Endothelial cell of umbilical vein (primary cell): ENCODE results near the gene TXN2. TPM values are rescaled to one million over a fixed set of nuclear protein-coding genes. Genes with fewer than 3 reads are reported as not detected.

Experiments
- BruUV-seq: library from RNA; stranded (reverse); fragments of 400-500 nt; replicated peaks from 2 replicates; lab custom pipeline; 2021; lab: Mats Ljungman, UMichigan
- CTCF ChIA-PET: fragments of 300-600, 350-600 bp; sonication (Branson Sonifier 250); formaldehyde crosslinking; loops from one replicate; lab custom pipeline; 2021; ENCODE audit warnings: antibody characterized with exemption, inconsistent platforms; lab: Charles Lee
- POLR2A ChIA-PET: fragments of 300-600, 350-600 bp; sonication (Branson Sonifier 250); formaldehyde crosslinking; loops from one replicate; lab custom pipeline; 2021; ENCODE audit warnings: antibody characterized with exemption, inconsistent platforms; lab: Charles Lee
- DNase-seq: peaks from one replicate; pipeline ENCODE4 v3.0.0-alpha.2; 2011; ENCODE audit warnings: low read depth, low spot score
- FAIRE-seq: peaks from 2 replicates; lab custom pipeline; 2011; peaks lifted over from hg19 to GRCh38; lab: Jason Lieb, UNC
- H2AFZ ChIP-seq: 2 replicates; pipeline ENCODE4 v1.6.0; 2012; ENCODE audit warnings: low read depth, low read length, control low read depth, inconsistent platforms
- H3K27ac ChIP-seq: 2 replicates; pipeline ENCODE4 v1.5.1; 2011; ENCODE audit warnings: low read depth, mild to moderate bottlenecking, control low read depth, low read length, moderate library complexity; ENCODE audit not compliant: insufficient read depth
- H3K27me3 ChIP-seq, 2 experiments: 2 replicates each; pipeline versions ENCODE4 v1.6.0 to v1.6.1; 2011; ENCODE audit warnings: low read length in 2 of 2, mixed read lengths in 1 of 2; ENCODE audit not compliant: control insufficient read depth in 2 of 2, insufficient read depth in 2 of 2
- H3K36me3 ChIP-seq, 2 experiments: 2 replicates in 1 of 2; 3 replicates in 1 of 2; pipeline ENCODE4 v1.5.1; 2011; ENCODE audit warnings: low read length in 2 of 2, mild to moderate bottlenecking in 1 of 2, moderate library complexity in 1 of 2; ENCODE audit not compliant: control insufficient read depth in 2 of 2, insufficient read depth in 2 of 2; ENCODE audit errors: extremely low read depth in 1 of 2
- H3K4me1 ChIP-seq: 3 replicates; pipeline ENCODE4 v1.5.1; 2011; ENCODE audit warnings: mild to moderate bottlenecking, low read length; ENCODE audit not compliant: control insufficient read depth, insufficient read depth; ENCODE audit errors: extremely low read depth
- H3K4me2 ChIP-seq: 2 replicates; pipeline ENCODE4 v1.6.1; 2011; ENCODE audit warnings: low read length, control low read depth, mixed read lengths; ENCODE audit not compliant: insufficient read depth
- H3K4me3 ChIP-seq, 3 experiments: fragments of 200-600 bp in 1 of 3; sonication (generic), shearing (Covaris generic) in 1 of 3; replicated peaks in 1 of 3; 2 replicates each; pipeline ENCODE4 v1.5.1; 2011 to 2016; ENCODE audit warnings: control low read depth in 3 of 3, low read length in 3 of 3, mild to moderate bottlenecking in 2 of 3, inconsistent platforms in 1 of 3, low read depth in 1 of 3, moderate library complexity in 1 of 3; ENCODE audit not compliant: insufficient read depth in 1 of 3
- H3K79me2 ChIP-seq: 2 replicates; pipeline ENCODE4 v1.6.0; 2012; ENCODE audit warnings: low read length, inconsistent platforms; ENCODE audit not compliant: control insufficient read depth, insufficient read depth
- H3K9ac ChIP-seq: replicated peaks from 2 replicates; pipeline ENCODE3; 2011; ENCODE audit warnings: low read length, control low read depth; ENCODE audit not compliant: insufficient read depth; ENCODE audit errors: extremely low read depth
- H3K9me1 ChIP-seq: replicated peaks from 3 replicates; pipeline ENCODE4 v1.6.0; 2011; ENCODE audit warnings: mild to moderate bottlenecking, low read length; ENCODE audit not compliant: control insufficient read depth, insufficient read depth; ENCODE audit errors: extremely low read depth
- H3K9me3 ChIP-seq: replicated peaks from 2 replicates; pipeline ENCODE4 v1.5.1; 2012; ENCODE audit warnings: low read length, inconsistent platforms; ENCODE audit not compliant: control insufficient read depth, insufficient read depth
- H4K20me1 ChIP-seq: replicated peaks from 2 replicates; pipeline ENCODE3; 2011; ENCODE audit warnings: mild to moderate bottlenecking, low read length; ENCODE audit not compliant: control insufficient read depth, insufficient read depth; ENCODE audit errors: extremely low read depth
- CTCF ChIP-seq, 2 donors: IDR thresholded peaks; 1 replicate in 1 of 2; 2 replicates in 1 of 2; pipeline ENCODE4 v1.5.1; 2011; ENCODE audit warnings: low read length in 2 of 2, mild to moderate bottlenecking in 2 of 2, moderate library complexity in 2 of 2, control low read depth in 1 of 2, inconsistent platforms in 1 of 2, low read depth in 1 of 2; ENCODE audit not compliant: insufficient read depth in 1 of 2; ENCODE audit errors: extremely low read depth in 1 of 2
- EZH2 ChIP-seq: IDR thresholded peaks from 2 replicates; pipeline ENCODE4 v1.6.1; 2012; ENCODE audit warnings: borderline replicate concordance, low read depth, mild to moderate bottlenecking, moderate library complexity, low read length, inconsistent platforms; ENCODE audit not compliant: severe bottlenecking
- FOS ChIP-seq: IDR thresholded peaks from 2 replicates; pipeline ENCODE4 v1.6.1; 2011; ENCODE audit warnings: mild to moderate bottlenecking, low read length, moderate library complexity, borderline replicate concordance; ENCODE audit not compliant: insufficient read depth
- GATA2 ChIP-seq: IDR thresholded peaks from 2 replicates; pipeline ENCODE4 v1.7.0; 2011; ENCODE audit warnings: low read depth, mild to moderate bottlenecking, moderate library complexity, mixed read lengths, low read length; ENCODE audit not compliant: insufficient read length, insufficient read depth
- JUN ChIP-seq: IDR thresholded peaks from 2 replicates; pipeline ENCODE4 v1.6.1; 2011; ENCODE audit warnings: borderline replicate concordance, low read depth; ENCODE audit not compliant: insufficient read length, insufficient read depth
- MAX ChIP-seq: IDR thresholded peaks from 2 replicates; pipeline ENCODE4 v1.6.1; 2011; ENCODE audit not compliant: insufficient read depth, insufficient read length
- MYC ChIP-seq: IDR thresholded peaks from one replicate; pipeline ENCODE4 v1.6.1; 2011; ENCODE audit warnings: mild to moderate bottlenecking, low read depth, low read length
- POLR2A ChIP-seq: IDR thresholded peaks from 2 replicates; pipeline ENCODE4 v1.6.1; 2012; ENCODE audit warnings: low read depth, mild to moderate bottlenecking, control low read depth, low read length
- POLR2AphosphoS5 ChIP-seq: IDR thresholded peaks from 2 replicates; pipeline ENCODE4 v1.6.1; 2012; ENCODE audit warnings: low read depth, mild to moderate bottlenecking, control low read depth, low read length, moderate library complexity; ENCODE audit not compliant: insufficient read depth
- dilution Hi-C: fragments of 300-500 bp; cut with MboI; formaldehyde crosslinking; loops from one replicate; pipeline ENCODE4 v1.15.0; 2019; ENCODE audit warnings: low sequenced_read_pairs; ENCODE audit not compliant: extremely low pct_ligation_motif_present
- intact Hi-C: fragments of 100-400 bp; cut with micrococcal nuclease; formaldehyde crosslinking; loops from one replicate; pipeline ENCODE4 v1.10.0; 2022
- polyA plus RNA-seq, 4 experiments: library from polyadenylated mRNA; depleted of rRNA in 3 of 4; stranded (reverse) in 3 of 4; unstranded in 1 of 4; fragments of >200 nt; gene quantifications; 2 replicates each; pipeline versions ENCODE4 v1.2.1 to v1.2.3, GENCODE V29; 2011 to 2012; ENCODE audit warnings: missing spikeins in 1 of 4
- total RNA-seq: library from RNA; stranded (reverse); gene quantifications from 2 replicates; pipeline ENCODE4 v1.2.3, GENCODE V29; 2021

Gene TXN2
- total and polyA plus RNA-seq, 2 donors (not counting 3 experiments of a cell fraction or from before 2014, with no cell fraction given), result 75.9 to 183 TPM

GRCh38 chr22:36457688-36458450, 23.6 kb downstream of the TXN2 start:
- peaks cover 21% of the 10 kb centered on the region for H3K4me1 ChIP-seq
- H3K27me3 ChIP-seq, result no peaks in the 10 kb centered on the region
- H3K9me1 ChIP-seq, result no peaks in the 10 kb centered on the region
- no peak overlapping the region for H3K4me2 ChIP-seq
- no peak overlapping the region for H3K9ac ChIP-seq
- H3K4me3 ChIP-seq, result no peak overlapping the region
- H3K79me2 ChIP-seq, result no peaks in the 10 kb centered on the region
- H3K9me3 ChIP-seq, result no peaks in the 10 kb centered on the region
- FAIRE-seq, result no peak
- no peak overlapping the region for H3K27ac ChIP-seq
- no peaks in the 10 kb centered on the region for H3K36me3 ChIP-seq
- no peak for DNase-seq
- intact Hi-C loops, result no loop called here
- dilution Hi-C loops, result no loop called here
- BruUV-seq, result no TSS peak
- ChIA-PET CTCF (interaction anchor here (1.4 kb wide), 1 partner anchor 12 kb away, joined by 8 read pairs; no protein-coding TSS in a partner anchor), POLR2A (interaction anchor here (0.9 kb wide), 1 partner anchor 70 kb away, joined by 3 read pairs; the partner anchor contains the start of gene MYH9)
- no peaks in the 10 kb centered on the region for H4K20me1 ChIP-seq
- peak overlapping the region; percentile 18 for H2AFZ ChIP-seq
- TF ChIP-seq CTCF (IDR thresholded peaks at IDR 0.05; ENCODE audit: extremely low read depth in 1 of 2, insufficient read depth in 1 of 2, low read depth in 1 of 2, low read length in 2 of 2), result no peak
- no peak for TF ChIP-seq JUN
- no peak for TF ChIP-seq MYC
- TF ChIP-seq POLR2A, result no peak
- TF ChIP-seq FOS, result no peak
- no peak for TF ChIP-seq GATA2
- TF ChIP-seq POLR2AphosphoS5, result no peak
- no peak for TF ChIP-seq MAX
- TF ChIP-seq EZH2, result no peak
